Dermis microvascular lymphatic vessel endothelial cell (primary cell): ENCODE data around the gene OR1J2. TPM values are rescaled to one million over a fixed set of nuclear protein-coding genes. Genes with fewer than 3 reads are reported as not detected.
A peak's percentile ranks its signal among the peaks of the same experiment; 100 is the strongest.
"Not testable (repeated sequence)": the region's sequence is repeated elsewhere in the genome, so short reads cannot be mapped to it uniquely, and the experiment has no call there.

Experiments used
- DNase-seq, 2 donors: peaks; one replicate each; pipeline versions ENCODE4 v3.0.0 to v3.0.0-alpha.2; 2010; ENCODE audit warnings: low read depth in 2 of 2
- total RNA-seq: library from RNA; depleted of rRNA; stranded (reverse); fragments of >200 nt; gene quantifications from 2 replicates; pipeline ENCODE4 v1.2.1, GENCODE V29; 2014

Gene OR1J2
- not detected in 2 replicates for total RNA-seq

- no peak for DNase-seq
Measured at GRCh38 chr9:122510502-122510901, at the start of gene OR1J2. OR1J2 (plus strand) TSS chr9:122510802; CDS start chr9:122510802, 0 bp downstream.

- DNase-seq, result no peak
Measured at GRCh38 chr9:122463828-122464632, 46.6 kb upstream of the OR1J2 start.

GRCh38 chr9:122464633-122465567 lies 45.7 kb upstream of the OR1J2 start:
- peak; percentile 95 to 96 for DNase-seq

- no peak for DNase-seq
Measured at GRCh38 chr9:122466456-122466855, 44.1 kb upstream of the OR1J2 start.

- DNase-seq, result no peak
Measured at GRCh38 chr9:122468735-122469134, 41.9 kb upstream of the OR1J2 start.

GRCh38 chr9:122474561-122474960 lies 36.0 kb upstream of the OR1J2 start:
- DNase-seq, result no peak

- DNase-seq, result no peak
Measured at GRCh38 chr9:122475717-122476116, 34.9 kb upstream of the OR1J2 start.

- DNase-seq, result no peak
Measured at GRCh38 chr9:122477346-122477745, 33.3 kb upstream of the OR1J2 start.

GRCh38 chr9:122477826-122478225 lies 32.8 kb upstream of the OR1J2 start, which contains the start of gene OR1J1:
OR1J1 (minus strand) TSS chr9:122477926; CDS start chr9:122477926, 0 bp downstream.
- DNase-seq, result no peak

GRCh38 chr9:122479062-122479461 lies 31.5 kb upstream of the OR1J2 start:
- no peak for DNase-seq

- DNase-seq, result peak; percentile 33 to 58
Measured at GRCh38 chr9:122498883-122499288, 11.7 kb upstream of the OR1J2 start.

GRCh38 chr9:122506964-122507363 lies 3.6 kb upstream of the OR1J2 start:
- no peak for DNase-seq

- DNase-seq, result no peak
Measured at GRCh38 chr9:122518226-122518625, 7.6 kb downstream of the OR1J2 start.

- DNase-seq, result no peak
Measured at GRCh38 chr9:122518841-122519240, 8.2 kb downstream of the OR1J2 start, which contains the start of gene OR1J4. OR1J4 (plus strand) TSS chr9:122519141; CDS start chr9:122519141, 0 bp downstream.

GRCh38 chr9:122519376-122519775 lies 8.8 kb downstream of the OR1J2 start:
- DNase-seq, result no peak

GRCh38 chr9:122526602-122527001 lies 16.0 kb downstream of the OR1J2 start:
- DNase-seq, result no peak

- DNase-seq, result no peak
Measured at GRCh38 chr9:122527193-122527592, 16.6 kb downstream of the OR1J2 start, which contains the start of gene OR1N1. OR1N1 (minus strand) TSS chr9:122527293; CDS start chr9:122527293, 0 bp downstream.

GRCh38 chr9:122531157-122531556 lies 20.6 kb downstream of the OR1J2 start:
- DNase-seq, result not testable (repeated sequence)

GRCh38 chr9:122536134-122536533 lies 25.5 kb downstream of the OR1J2 start:
- DNase-seq, result no peak

- not testable (repeated sequence) for DNase-seq
Measured at GRCh38 chr9:122537066-122537465, 26.5 kb downstream of the OR1J2 start.

GRCh38 chr9:122538757-122539156 lies 28.2 kb downstream of the OR1J2 start:
- DNase-seq, result no peak

- no peak for DNase-seq
Measured at GRCh38 chr9:122546196-122546595, 35.6 kb downstream of the OR1J2 start.
